Uterus (tissue), 4 donors: ENCODE results near the gene MTO1. TPM values are rescaled to one million over a fixed set of nuclear protein-coding genes. Genes with fewer than 3 reads are reported as not detected.
"Not testable (repeated sequence)": the region's sequence is repeated elsewhere in the genome, so short reads cannot be mapped to it uniquely, and the experiment has no call there.

Experiments used
- DNase-seq, 2 donors: peaks; one replicate each; pipeline ENCODE4 v3.0.0-alpha.2; 2019 to 2020
- H3K27ac ChIP-seq, 2 donors: fragments of 200-600 bp; sonication (generic); 1 replicate in 1 of 2; 2 replicates in 1 of 2; pipeline ENCODE4 v1.5.1; 2016 to 2018
- H3K27me3 ChIP-seq, 2 donors: fragments of 200-600 bp; sonication (generic); one replicate each; pipeline ENCODE4 v1.5.1; 2018 to 2019; ENCODE audit warnings: control low read depth in 1 of 2
- H3K36me3 ChIP-seq, 2 donors: fragments of 200-600 bp; sonication (generic); one replicate each; pipeline ENCODE4 v1.5.1; 2019; ENCODE audit warnings: control low read depth in 1 of 2
- H3K4me1 ChIP-seq, 2 donors: fragments of 200-600 bp; sonication (generic); one replicate each; pipeline ENCODE4 v1.5.1; 2018 to 2019; ENCODE audit warnings: control low read depth in 1 of 2
- H3K4me3 ChIP-seq, 2 donors: fragments of 200-600 bp; sonication (generic); 1 replicate in 1 of 2; 2 replicates in 1 of 2; pipeline ENCODE4 v1.5.1; 2018 to 2019; ENCODE audit warnings: mild to moderate bottlenecking in 1 of 2
- H3K9me3 ChIP-seq, 2 donors: fragments of 200-600 bp; sonication (generic); one replicate each; pipeline ENCODE4 v1.5.1; 2019; ENCODE audit warnings: control low read depth in 1 of 2
- POLR2A ChIP-seq, 2 donors: fragments of 450-650 bp; IDR thresholded peaks; one replicate each; pipeline ENCODE4 v1.6.1; 2016; ENCODE audit warnings: antibody characterized with exemption in 2 of 2, mild to moderate bottlenecking in 1 of 2, moderate library complexity in 1 of 2
- intact Hi-C: fragments of 100-400 bp; cut with DNase I; formaldehyde crosslinking; loops from one replicate; pipeline ENCODE4 v1.15.1; 2023; ENCODE audit warnings: low total_unique reads
- total RNA-seq, 4 donors: library from RNA; depleted of rRNA in 3 of 4; stranded (reverse); fragments of >200 nt in 3 of 4; gene quantifications; one replicate each; pipeline versions ENCODE4 v1.1.0 to v1.2.4, GENCODE V29; 2014 to 2023
- TF ChIP-seq, protein P1 (sequence below), 4 experiments: fragments of 200-600 bp in 2 of 4; fragments of 450-650 bp in 2 of 4; sonication (generic) in 2 of 4; IDR thresholded peaks; one replicate each; pipeline ENCODE4 v1.5.1; 2016 to 2019; ENCODE audit warnings: antibody characterized with exemption in 4 of 4, mild to moderate bottlenecking in 2 of 4, moderate library complexity in 1 of 4
- donor health status: DM: yes; HTN: yes; CAD: no.

MTO1 gene
- total RNA-seq, 4 donors from 2014 or later = 13.3 to 38.3 (median 26.8) TPM

DNA sequence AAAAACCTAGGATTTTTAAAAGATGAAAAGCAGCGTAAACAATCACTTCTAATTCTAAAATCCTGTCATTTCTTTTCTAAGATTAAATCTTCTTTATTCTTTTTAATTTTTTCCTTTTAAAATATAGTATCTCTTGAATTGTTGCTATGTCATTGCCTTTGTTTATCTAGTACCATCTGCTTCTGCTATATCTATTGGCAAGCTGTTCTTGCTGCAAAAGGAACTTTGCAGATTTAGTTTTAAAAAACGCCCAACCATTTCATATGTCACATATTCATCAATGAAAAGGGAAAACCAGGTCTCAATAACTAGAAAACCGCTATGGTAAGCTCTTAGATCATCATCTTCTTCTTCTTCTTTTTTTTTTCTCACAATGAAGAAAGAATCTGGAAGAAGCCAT, 70.8 kb downstream of the MTO1 start:
- Histone ChIP-seq H3K36me3 (no peaks in the 10 kb centered on the region), H3K27ac (no peak overlapping the region), H3K4me3 (no peak overlapping the region), H3K4me1 (no peaks in the 10 kb centered on the region), H3K27me3 (no peaks in the 10 kb centered on the region), H3K9me3 (no peaks in the 10 kb centered on the region)
- intact Hi-C loops = no loop called here
- TF ChIP-seq, protein P1, sequence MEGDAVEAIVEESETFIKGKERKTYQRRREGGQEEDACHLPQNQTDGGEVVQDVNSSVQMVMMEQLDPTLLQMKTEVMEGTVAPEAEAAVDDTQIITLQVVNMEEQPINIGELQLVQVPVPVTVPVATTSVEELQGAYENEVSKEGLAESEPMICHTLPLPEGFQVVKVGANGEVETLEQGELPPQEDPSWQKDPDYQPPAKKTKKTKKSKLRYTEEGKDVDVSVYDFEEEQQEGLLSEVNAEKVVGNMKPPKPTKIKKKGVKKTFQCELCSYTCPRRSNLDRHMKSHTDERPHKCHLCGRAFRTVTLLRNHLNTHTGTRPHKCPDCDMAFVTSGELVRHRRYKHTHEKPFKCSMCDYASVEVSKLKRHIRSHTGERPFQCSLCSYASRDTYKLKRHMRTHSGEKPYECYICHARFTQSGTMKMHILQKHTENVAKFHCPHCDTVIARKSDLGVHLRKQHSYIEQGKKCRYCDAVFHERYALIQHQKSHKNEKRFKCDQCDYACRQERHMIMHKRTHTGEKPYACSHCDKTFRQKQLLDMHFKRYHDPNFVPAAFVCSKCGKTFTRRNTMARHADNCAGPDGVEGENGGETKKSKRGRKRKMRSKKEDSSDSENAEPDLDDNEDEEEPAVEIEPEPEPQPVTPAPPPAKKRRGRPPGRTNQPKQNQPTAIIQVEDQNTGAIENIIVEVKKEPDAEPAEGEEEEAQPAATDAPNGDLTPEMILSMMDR (IDR thresholded peaks at IDR 0.05) = no peak
- no peak for TF ChIP-seq POLR2A (IDR thresholded peaks at IDR 0.05)
- DNase-seq = no peak

DNA sequence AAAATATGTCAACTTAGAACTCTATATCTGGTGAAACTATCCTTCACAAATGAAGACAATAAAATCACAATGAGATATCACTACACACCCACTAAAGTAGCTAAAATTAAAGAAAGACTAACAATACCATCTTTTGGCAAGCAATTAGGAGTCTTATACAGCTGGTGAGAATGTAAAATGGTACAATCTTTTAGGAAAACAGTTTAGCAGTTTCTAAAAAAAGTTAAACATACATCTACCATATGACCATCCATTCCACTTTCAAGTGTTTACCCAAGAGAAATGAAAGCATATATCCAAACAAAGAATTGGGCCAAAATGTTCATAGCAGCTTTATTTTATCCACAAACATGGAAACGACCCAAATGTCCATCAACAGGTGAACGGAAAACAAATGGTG, 73.1 kb downstream of the MTO1 start:
- Histone ChIP-seq H3K4me3 (no peak overlapping the region), H3K4me1 (no peaks in the 10 kb centered on the region), H3K27me3 (no peaks in the 10 kb centered on the region), H3K27ac (no peak overlapping the region), H3K36me3 (no peaks in the 10 kb centered on the region), H3K9me3 (no peaks in the 10 kb centered on the region)
- TF ChIP-seq, protein P1 (IDR thresholded peaks at IDR 0.05) = no peak
- TF ChIP-seq POLR2A (IDR thresholded peaks at IDR 0.05) = no peak
- intact Hi-C loops = no loop called here
- DNase-seq = no peak

DNA sequence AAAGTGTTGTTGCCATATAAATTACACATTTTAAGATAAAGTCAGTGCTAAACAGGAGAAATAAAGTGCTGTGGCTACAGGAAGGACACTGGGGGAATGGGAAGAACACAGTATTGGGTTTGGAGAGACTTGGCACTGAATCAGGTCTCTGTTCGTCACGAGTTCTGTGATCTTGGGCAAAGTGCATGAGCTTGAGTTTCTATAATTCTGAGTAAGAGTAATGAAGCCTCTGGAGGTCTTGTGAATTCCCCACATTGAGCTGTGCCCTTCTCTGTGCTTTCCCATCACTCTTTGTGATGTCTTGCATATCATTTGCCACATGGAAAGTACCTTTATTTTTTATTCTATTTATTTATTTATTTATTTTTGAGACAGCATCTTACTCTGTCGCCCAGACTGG, 76.1 kb downstream of the MTO1 start:
- Histone ChIP-seq H3K9me3 (no peaks in the 10 kb centered on the region), H3K36me3 (no peaks in the 10 kb centered on the region), H3K27me3 (no peaks in the 10 kb centered on the region), H3K4me3 (no peak overlapping the region), H3K27ac (no peak overlapping the region), H3K4me1 (no peaks in the 10 kb centered on the region)
- intact Hi-C loops = no loop called here
- DNase-seq = no peak
- TF ChIP-seq, protein P1 (IDR thresholded peaks at IDR 0.05) = no peak
- TF ChIP-seq POLR2A (IDR thresholded peaks at IDR 0.05) = no peak

DNA sequence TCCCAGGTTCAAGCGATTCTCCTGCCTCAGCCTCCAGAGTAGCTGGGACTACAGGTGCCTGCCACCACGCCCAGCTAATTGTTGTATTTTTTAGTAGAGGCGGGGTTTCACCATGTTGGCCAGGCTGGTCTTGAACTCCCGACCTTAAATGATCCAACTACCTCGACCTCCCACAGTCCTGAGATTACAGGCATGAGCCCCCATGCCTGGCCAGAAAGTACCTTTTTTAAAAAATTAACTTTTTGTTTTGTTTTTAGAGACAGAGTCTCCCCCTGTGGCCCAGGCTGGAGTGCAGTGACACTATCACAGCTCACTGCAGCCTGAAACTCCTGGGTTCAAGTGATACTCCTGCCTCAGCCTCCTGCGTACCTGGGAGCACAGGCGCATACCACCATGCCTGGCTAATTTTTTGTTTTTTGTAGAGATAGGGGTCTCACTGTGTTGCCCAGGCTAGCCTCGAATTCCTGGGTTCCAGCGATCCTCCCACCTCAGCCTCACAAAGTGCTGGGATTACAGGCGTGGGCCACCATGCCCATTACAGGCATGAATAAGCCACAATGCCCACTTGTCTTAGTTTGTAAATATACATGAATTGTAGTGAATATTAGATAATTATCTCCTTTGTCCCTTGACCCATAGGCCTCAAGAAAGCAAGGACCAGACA, 76.7 kb downstream of the MTO1 start:
- intact Hi-C loops = no loop called here
- no peak for DNase-seq
- Histone ChIP-seq H3K27me3 (no peaks in the 10 kb centered on the region), H3K4me1 (no peaks in the 10 kb centered on the region), H3K4me3 (no peak overlapping the region), H3K27ac (no peak overlapping the region), H3K9me3 (no peaks in the 10 kb centered on the region), H3K36me3 (no peaks in the 10 kb centered on the region)
- no peak for TF ChIP-seq POLR2A (IDR thresholded peaks at IDR 0.05)
- TF ChIP-seq, protein P1 (IDR thresholded peaks at IDR 0.05) = no peak

DNA sequence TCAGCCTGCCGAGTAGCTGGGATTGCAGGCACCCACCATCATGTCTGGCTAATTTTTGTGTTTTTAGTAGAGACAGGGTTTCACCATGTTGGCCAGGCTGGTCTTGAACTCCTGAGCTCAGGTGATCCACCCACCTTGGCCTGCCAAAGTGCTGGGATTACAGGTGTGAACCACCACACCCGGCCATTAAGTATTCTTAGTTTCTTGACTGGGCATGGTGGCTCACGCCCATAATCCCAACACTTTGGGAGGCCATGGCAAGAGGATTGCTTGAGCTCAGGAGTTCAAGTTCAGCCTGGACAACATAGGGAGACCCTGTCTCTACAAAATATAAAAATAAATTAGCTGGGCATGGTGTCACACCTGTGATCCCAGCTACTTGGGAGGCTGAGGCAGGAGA, 80.9 kb downstream of the MTO1 start:
- H3K4me3 ChIP-seq, DNase-seq, H3K27ac ChIP-seq, intact Hi-C loops, H3K4me1 ChIP-seq, H3K27me3 ChIP-seq, H3K9me3 ChIP-seq, H3K36me3 ChIP-seq: not testable (repeated sequence)

DNA sequence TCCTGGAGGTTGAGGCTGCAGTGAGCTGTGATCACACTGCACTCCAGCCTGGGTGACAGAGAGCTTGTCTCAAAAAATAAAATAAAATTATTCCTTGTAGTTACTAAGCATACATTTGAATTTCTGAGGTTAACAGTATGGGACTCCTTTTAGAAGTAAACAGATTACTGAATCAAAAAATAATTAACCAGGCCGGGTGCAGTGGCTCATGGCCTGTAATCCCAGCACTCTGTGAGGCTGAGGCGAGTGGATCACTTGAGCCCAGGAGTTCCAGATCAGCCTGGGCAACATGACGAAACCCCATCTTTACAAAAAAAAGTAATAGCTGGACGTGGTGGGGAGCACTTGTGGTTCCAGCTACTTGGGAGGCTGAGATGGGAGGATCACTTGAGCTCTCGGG, 81.4 kb downstream of the MTO1 start:
- H3K27ac ChIP-seq = no peak overlapping the region
- intact Hi-C loops = no loop called here
- no peaks in the 10 kb centered on the region for H3K36me3 ChIP-seq
- no peaks in the 10 kb centered on the region for H3K4me1 ChIP-seq
- no peak overlapping the region for H3K4me3 ChIP-seq
- H3K27me3 ChIP-seq = no peaks in the 10 kb centered on the region
- TF ChIP-seq, protein P1 (IDR thresholded peaks at IDR 0.05) = no peak
- no peak for TF ChIP-seq POLR2A (IDR thresholded peaks at IDR 0.05)
- DNase-seq = no peak
- no peaks in the 10 kb centered on the region for H3K9me3 ChIP-seq
